ENCODE measurements around the gene RTL3.

The RTL3 gene

DNA sequence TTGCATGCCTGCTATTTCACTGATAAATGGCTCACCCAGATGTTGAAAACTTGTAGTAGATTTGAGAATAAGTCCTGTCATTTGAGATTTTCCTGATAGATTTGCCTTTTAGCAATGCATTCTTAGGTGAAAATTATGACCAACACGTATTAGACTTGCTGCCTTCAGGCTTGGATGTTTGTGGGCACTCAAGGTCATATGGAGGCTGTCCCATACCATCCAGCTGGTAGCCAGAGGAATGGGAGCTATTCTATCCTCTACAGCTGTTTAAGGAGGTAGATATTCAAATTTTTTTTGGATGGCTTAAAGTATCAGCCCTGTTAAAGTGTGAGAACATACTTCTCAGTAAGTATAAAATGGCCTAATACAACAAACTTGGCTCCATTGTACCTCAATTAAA is 34.7 kb downstream of the RTL3 start:
- no peak for DNase-seq (ENCODE audit: low read depth)
- TF ChIP-seq, protein P1, sequence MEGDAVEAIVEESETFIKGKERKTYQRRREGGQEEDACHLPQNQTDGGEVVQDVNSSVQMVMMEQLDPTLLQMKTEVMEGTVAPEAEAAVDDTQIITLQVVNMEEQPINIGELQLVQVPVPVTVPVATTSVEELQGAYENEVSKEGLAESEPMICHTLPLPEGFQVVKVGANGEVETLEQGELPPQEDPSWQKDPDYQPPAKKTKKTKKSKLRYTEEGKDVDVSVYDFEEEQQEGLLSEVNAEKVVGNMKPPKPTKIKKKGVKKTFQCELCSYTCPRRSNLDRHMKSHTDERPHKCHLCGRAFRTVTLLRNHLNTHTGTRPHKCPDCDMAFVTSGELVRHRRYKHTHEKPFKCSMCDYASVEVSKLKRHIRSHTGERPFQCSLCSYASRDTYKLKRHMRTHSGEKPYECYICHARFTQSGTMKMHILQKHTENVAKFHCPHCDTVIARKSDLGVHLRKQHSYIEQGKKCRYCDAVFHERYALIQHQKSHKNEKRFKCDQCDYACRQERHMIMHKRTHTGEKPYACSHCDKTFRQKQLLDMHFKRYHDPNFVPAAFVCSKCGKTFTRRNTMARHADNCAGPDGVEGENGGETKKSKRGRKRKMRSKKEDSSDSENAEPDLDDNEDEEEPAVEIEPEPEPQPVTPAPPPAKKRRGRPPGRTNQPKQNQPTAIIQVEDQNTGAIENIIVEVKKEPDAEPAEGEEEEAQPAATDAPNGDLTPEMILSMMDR (IDR thresholded peaks at IDR 0.05; ENCODE audit: control insufficient read depth, insufficient read depth, low read depth, low read length, missing control alignments): no peak
- H3K4me3 ChIP-seq (ENCODE audit: control insufficient read depth, low read depth, low read length): no peak overlapping the region

DNA sequence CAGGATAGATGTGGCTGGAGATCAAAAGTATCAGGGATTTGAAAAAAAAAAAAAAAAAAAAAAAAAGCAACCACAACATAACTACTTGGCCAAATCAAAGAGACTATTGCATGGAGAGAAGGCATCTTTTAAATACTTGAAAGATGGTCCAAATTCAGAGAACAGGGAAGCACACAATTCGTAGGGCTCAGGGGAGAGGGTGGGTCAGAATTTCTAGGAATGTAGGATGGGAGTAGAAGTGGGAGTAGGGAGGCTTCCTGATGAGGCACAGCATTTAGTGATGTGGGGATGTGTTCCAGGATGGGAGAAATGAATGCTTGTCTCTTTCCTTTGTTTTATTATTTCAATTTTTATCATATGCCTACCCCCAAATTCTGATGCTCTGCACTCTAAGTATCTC is 36.3 kb downstream of the RTL3 start:
- no peak overlapping the region for H3K4me3 ChIP-seq (ENCODE audit: control insufficient read depth, low read depth, low read length)
- TF ChIP-seq, protein P1 (IDR thresholded peaks at IDR 0.05; ENCODE audit: control insufficient read depth, insufficient read depth, low read depth, low read length, missing control alignments): no peak
- no peak for DNase-seq (ENCODE audit: low read depth)

DNA sequence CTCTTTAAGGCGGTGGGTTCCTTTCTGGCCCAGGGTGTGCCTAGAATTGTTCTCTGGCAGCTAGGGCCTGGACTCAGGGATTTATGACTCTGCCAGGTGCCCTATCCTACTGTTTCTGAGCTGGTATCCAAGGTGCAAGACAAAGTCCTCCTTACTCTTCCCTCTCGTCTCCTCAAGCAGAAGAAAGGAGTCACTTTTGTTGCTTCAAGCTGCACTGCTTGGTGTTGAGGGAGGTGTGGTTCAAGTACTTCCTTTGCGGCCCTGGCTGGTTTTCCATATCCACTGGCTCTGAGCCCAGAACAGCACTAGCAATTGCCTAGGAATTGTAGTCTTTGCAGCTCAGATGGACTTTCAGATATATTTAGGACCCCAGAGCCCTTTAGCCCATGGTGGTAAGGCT is 39.3 kb downstream of the RTL3 start:
- TF ChIP-seq, protein P1 (IDR thresholded peaks at IDR 0.05; ENCODE audit: control insufficient read depth, insufficient read depth, low read depth, low read length, missing control alignments): no peak
- H3K4me3 ChIP-seq (ENCODE audit: control insufficient read depth, low read depth, low read length): no peak overlapping the region
- no peak for DNase-seq (ENCODE audit: low read depth)

GRCh38 chrX:78618987-78619386 is 40.1 kb downstream of the RTL3 start:
- DNase-seq (ENCODE audit: low read depth): no peak
- TF ChIP-seq, protein P1 (IDR thresholded peaks at IDR 0.05; ENCODE audit: control insufficient read depth, insufficient read depth, low read depth, low read length, missing control alignments): no peak
- no peak overlapping the region for H3K4me3 ChIP-seq (ENCODE audit: control insufficient read depth, low read depth, low read length)

GRCh38 chrX:78614264-78614663 is 44.9 kb downstream of the RTL3 start:
- no peak overlapping the region for H3K4me3 ChIP-seq (ENCODE audit: control insufficient read depth, low read depth, low read length)
- TF ChIP-seq, protein P1 (IDR thresholded peaks at IDR 0.05; ENCODE audit: control insufficient read depth, insufficient read depth, low read depth, low read length, missing control alignments): no peak
- DNase-seq (ENCODE audit: low read depth): no peak

All from AG09309 (cell line).